Ramos (cell line): ENCODE data around the gene AFDN.

Source experiments
- in situ Hi-C: fragments of 300-500 bp; cut with MboI; formaldehyde crosslinking; loops from one replicate; pipeline ENCODE4 v1.14.3; 2022; ENCODE audit warnings: low sequenced_read_pairs; ENCODE audit not compliant: unreplicated experiment

Gene AFDN

GRCh38 chr6:167811442-167812087 lies 15.1 kb upstream of the AFDN start:
- in situ Hi-C loops, result no loop called here

- in situ Hi-C loops, result no loop called here
Measured at GRCh38 chr6:167812088-167812487, 14.6 kb upstream of the AFDN start.

DNA sequence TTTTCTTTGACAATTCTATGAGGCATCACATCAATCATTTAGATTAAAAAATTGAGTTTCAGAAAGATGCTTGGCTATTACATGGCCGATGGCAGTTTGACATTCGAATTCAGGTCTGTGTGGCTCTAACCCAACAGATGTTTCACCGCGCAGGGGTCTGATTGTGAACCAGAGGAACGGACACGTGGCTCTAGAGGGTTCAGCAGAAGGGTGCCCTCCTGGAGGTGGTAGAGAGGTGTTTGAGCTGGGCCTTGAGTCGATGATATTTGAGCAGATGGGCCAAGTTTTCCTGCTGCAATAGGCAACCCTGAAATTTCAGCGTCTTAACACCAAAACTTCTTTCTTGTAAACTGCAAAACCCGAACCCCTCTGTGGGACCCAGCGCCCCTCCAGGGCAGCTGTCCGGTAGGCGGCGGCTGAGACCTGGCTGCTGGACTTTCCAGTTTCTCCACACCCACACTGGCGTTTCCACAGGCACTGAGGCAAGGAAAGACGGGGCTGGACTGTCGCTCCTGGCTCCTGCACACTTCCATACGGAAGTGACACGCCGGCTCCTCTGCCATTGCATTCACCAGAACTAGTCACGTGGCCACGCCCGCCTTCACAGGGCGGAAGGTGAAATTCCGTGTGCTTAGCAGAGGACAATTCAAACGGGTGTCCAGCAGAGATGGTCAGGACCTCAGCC lies 11.3 kb upstream of the AFDN start:
- in situ Hi-C loops, result no loop called here

GRCh38 chr6:167817016-167817415 lies 9.7 kb upstream of the AFDN start:
- in situ Hi-C loops, result no loop called here

DNA sequence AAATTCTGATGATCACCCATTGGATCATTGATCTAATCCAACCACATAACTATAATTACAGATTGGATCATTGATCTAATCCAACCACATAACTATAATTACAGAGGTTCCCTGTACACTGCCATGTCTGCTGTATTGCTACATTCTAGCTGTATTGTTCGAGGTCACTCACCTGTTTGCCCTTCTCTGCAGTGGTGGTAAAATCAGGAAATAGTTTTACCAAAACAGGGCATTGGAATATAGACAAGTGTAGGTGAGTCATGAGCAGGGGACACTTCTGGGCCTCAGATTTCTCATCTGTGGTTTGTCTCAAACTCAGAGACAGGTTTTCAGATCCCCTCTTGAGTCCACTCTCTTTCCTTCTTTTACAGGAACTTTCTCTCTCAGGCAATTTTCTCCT lies 9.0 kb upstream of the AFDN start:
- in situ Hi-C loops, result no loop called here

GRCh38 chr6:167819576-167819975 lies 7.1 kb upstream of the AFDN start:
- in situ Hi-C loops, result no loop called here

GRCh38 chr6:167820681-167821080 lies 6.0 kb upstream of the AFDN start:
- in situ Hi-C loops, result no loop called here

DNA sequence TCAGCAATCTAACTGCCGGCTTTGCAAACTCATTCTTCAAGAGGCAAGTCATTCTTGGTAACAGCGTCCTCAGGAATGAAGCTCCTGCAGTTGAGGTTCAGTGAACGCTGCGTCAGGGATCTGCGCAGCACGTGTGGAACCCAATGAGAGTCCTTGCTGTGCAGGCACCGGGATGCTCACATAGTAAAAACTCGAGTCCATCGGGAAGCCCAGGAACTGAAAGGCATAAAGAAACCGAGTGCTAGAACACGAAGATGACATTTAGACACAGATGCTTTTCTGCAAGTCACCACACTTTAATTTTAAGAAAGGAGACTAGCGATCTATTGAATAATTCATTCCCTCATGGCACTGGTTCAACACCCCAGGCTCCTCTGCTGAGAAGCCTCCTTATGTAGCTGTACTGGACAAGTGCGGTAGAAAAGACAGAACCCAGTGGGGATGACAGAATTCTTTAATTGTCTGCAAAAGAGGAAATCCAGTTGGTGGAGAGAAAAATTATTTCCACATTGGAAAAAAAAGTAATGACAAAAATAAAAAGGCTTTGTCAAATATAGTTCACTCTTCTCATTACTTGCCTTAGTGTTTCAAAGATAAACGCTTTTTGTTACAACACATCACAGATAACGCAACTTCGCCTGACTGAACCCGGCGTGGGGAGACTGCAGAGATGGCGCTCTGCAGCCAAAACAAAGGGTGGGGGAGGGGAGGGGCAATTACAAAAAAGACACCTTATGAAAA lies 1.9 kb upstream of the AFDN start:
- in situ Hi-C loops, result no loop called here

DNA sequence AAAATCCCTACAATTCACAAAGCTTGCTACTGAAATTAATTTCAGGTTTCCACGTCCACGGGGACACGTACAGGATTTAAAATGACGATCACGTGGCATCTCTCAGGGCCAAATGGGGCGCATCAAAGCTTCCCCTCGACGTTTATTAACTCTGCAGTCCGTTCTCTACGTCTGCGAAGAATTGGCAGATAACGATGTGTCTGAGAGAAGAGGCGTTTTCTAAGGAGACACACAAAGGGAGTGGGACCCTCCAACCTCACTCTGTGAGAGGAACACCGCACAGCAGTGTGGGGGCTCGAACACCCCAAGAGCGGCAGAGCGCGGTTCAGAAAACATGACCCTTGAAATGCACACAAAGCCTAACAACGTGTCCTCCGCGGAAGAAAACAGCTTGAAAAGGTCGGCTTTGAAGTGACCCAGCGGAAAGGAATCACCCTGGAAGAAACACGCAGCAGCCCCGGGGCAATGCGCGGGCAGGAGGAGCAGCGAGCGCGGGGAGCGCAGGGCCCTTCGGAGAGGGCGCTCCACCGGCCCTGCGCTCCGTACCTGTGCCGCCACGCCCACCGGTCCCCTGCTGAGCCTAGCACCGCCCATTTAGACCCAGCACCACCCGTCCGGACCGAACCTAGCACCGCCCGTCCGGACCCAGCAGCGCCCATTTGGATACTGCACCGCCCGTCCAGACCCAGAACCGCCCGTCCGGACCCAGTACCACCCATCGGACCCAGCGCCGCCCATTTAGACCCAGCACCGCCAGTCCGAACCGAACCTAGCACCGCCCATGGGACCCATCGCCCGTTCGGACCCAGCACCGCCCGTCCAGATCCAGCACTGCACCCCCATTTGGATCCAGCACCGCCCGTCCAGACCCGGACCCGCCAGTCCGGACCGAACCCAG lies 1.1 kb upstream of the AFDN start:
- in situ Hi-C loops, result no loop called here

DNA sequence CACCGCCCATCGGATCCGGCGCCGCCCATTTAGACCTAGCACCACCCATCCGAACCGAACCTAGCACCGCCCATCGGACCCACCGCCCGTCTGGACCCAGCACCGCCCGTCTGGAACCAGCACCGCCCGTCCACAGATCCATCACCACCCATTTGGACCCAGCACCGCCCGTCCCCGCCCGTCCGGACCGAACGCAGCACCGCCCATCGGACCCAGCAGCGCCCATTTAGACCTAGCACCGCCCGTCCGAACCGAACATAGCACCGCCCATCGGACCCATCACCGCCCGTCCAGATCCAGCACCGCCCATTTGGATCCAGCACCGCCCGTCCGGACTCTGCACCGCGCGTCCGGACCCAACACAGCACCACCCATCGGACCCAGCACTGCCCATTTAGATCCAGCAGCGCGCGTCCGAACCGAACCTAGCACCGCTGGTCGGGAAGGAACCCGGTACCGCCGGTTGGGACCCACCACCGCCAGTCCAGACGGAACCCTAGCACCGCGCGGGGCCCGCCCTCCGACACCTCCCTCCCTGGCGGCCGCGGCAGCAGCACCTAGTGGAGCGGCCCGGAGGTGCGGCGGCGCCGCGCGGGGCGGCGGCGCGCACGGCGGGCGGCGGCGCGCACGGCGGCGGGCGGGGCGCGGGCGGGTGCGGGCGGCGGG lies 348 bp upstream of the AFDN start:
- in situ Hi-C loops, result no loop called here

DNA sequence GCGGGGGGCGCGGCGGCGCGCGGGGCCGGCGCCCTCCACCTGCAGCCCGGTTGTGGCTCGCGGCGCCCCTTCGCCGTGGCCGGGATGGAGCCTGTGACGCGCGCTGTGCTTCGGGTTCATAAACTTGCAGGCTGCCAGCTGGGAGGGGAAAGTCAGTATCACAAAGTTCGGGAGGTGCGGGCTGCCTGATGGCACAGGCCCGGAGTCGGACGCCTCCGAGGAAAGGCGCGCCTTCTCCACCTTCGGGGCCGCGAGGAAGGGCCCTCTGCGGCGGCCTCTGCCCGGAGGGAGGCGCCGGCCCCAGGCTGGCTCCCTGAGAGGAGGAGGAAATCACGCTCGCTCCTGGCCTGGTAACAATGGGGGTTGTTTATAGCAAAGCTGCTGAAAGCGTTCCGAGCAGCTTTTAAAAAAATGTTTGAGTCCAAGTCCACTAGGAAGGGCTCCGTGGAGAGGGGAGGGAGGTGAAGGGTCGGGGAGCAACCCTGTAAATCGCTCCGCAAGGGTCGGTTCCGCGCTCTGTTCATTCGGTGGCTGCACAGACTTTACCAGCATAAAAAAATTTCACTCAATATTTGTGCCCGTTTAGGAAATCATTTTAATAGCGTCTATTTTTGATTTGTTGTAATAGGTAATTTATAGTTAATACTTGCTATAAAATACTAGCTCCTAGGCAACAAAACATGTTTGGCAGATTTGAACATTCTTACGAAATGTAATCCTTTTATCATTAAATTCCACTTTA lies 1.0 kb downstream of the AFDN start:
- in situ Hi-C loops, result no loop called here

GRCh38 chr6:167828325-167828956 lies 1.7 kb downstream of the AFDN start:
- in situ Hi-C loops, result no loop called here

DNA sequence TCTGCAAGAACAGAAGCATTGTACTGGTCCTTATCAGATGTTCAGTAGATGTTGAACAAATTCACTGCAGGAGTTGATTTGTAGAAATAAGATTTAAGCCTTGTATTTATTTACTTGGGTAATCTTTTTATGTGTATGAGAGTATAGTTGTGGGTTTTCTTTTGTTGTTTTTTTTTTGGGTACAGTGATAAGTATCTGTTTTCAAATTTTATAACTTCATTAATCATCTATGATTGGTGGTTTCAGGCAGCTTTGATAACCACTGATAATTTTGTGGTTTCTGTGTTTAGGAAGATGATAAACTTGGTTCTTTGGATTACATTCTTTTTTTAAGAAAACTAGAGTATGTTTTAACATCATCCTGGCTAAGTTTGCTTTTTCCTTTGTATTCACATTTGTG lies 2.8 kb downstream of the AFDN start:
- in situ Hi-C loops, result no loop called here

DNA sequence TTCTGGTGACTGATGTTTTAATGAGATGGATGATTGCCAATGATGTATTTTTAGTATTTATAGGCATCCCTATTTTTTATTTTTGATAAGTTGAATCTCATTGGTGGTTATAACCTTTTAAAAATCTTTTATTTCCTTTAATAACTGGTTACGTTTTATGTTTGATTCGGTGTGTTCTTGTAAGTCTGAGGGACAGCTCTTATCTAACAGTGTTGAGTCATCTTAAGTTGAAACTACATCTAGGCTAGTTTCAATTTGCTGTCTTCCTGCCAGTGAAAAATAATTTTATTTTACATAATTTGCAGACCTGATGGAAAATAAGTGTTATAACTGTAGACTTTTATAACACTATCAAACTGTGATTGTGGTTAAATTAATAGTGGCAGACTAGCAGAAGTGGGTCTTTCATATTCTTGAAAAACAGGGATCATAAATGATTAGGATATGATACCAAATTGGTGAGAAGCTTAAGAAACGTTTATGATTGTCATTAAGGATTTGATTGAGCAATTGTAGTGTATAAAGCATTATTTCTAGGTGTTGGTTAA lies 4.6 kb downstream of the AFDN start:
- in situ Hi-C loops, result no loop called here

GRCh38 chr6:167832497-167833395 lies 6.0 kb downstream of the AFDN start:
- in situ Hi-C loops, result no loop called here

- in situ Hi-C loops, result no loop called here
Measured at GRCh38 chr6:167833396-167833763, 6.7 kb downstream of the AFDN start.

GRCh38 chr6:167835260-167835659 lies 8.5 kb downstream of the AFDN start:
- in situ Hi-C loops, result no loop called here

DNA sequence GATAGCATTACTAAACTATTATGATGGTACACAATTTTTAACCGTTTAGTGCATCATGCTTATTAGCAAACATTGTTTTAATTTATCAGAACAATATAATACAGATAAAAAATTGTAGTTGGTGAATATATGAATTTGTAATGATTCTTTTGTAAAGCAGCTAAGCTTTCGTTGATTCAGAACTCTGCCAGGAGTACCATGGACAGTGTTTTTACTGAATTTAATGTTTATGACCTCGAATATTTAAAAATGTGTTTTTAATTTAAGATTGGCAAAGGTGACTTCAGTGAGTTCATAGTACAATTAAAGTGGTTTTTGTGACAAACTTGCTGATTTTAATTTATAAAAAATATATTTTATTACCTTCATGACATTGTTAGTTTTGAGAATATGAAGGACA lies 10.0 kb downstream of the AFDN start:
- in situ Hi-C loops, result no loop called here
